ENCODE measurements around the gene KLF6. TPM values are rescaled to one million over a fixed set of nuclear protein-coding genes. Genes with fewer than 3 reads are reported as not detected.
A peak's percentile ranks its signal among the peaks of the same experiment; 100 is the strongest.

The KLF6 gene
- total and polyA plus RNA-seq, 9 of the 15 experiments (the other 6 are each of a cell fraction or from before 2014, with no cell fraction given), result 3.2 to 23.9 (median 8.0) TPM

DNA sequence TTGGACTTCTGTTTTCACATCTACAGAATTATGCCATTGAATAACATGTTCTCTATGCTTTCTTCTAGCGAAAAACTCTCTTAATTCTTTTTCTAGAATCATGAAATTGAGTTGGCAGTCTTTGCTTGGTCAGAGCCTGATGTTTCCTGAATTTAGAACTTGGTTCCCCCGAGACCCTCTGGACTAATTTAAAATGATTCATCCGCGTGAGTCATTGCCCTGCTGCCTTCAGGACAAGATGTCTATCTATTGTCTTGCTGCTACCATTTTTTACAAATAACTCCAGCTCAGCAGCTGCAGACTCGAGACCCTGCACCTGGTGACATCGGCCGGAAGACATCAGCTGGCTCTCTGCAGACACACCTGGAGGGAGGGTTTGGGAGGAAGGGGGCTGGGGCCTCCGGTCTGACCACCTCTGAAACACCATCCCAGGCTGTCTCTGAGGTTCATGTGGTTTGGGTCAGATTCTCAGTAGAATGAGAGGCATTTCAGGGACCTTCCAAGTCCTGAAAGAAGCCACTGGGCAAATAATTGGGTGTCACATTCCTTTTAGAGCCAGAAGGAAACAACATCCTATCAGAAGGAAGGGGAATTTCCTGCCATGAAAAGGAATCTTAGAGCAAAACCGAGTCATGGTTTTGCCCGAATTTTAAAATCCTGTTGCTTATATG lies 20.9 kb upstream of the KLF6 start (continued):
- TF ChIP-seq, protein P1, sequence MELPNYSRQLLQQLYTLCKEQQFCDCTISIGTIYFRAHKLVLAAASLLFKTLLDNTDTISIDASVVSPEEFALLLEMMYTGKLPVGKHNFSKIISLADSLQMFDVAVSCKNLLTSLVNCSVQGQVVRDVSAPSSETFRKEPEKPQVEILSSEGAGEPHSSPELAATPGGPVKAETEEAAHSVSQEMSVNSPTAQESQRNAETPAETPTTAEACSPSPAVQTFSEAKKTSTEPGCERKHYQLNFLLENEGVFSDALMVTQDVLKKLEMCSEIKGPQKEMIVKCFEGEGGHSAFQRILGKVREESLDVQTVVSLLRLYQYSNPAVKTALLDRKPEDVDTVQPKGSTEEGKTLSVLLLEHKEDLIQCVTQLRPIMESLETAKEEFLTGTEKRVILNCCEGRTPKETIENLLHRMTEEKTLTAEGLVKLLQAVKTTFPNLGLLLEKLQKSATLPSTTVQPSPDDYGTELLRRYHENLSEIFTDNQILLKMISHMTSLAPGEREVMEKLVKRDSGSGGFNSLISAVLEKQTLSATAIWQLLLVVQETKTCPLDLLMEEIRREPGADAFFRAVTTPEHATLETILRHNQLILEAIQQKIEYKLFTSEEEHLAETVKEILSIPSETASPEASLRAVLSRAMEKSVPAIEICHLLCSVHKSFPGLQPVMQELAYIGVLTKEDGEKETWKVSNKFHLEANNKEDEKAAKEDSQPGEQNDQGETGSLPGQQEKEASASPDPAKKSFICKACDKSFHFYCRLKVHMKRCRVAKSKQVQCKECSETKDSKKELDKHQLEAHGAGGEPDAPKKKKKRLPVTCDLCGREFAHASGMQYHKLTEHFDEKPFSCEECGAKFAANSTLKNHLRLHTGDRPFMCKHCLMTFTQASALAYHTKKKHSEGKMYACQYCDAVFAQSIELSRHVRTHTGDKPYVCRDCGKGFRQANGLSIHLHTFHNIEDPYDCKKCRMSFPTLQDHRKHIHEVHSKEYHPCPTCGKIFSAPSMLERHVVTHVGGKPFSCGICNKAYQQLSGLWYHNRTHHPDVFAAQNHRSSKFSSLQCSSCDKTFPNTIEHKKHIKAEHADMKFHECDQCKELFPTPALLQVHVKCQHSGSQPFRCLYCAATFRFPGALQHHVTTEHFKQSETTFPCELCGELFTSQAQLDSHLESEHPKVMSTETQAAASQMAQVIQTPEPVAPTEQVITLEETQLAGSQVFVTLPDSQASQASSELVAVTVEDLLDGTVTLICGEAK (IDR thresholded peaks at IDR 0.05), result no peak
- TF ChIP-seq, protein P1 (CRISPR knock-in tag; IDR thresholded peaks at IDR 0.05), result no peak
- 0 out of 2 replicates have a peak, but pooled peaks have one; percentile 4 for TF ChIP-seq PHF8 (IDR thresholded peaks at IDR 0.05; ENCODE audit: borderline replicate concordance, low read length)
- no peak for TF ChIP-seq ZNF316 (IDR thresholded peaks at IDR 0.05)
- TF ChIP-seq MTF1 (CRISPR knock-in tag; IDR thresholded peaks at IDR 0.05; ENCODE audit: borderline replicate concordance), result no peak
- no peak for TF ChIP-seq ZNF143 (CRISPR knock-in tag; IDR thresholded peaks at IDR 0.05)
- TF ChIP-seq, protein P2, sequence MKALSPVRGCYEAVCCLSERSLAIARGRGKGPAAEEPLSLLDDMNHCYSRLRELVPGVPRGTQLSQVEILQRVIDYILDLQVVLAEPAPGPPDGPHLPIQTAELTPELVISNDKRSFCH (CRISPR knock-in tag; IDR thresholded peaks at IDR 0.05), result no peak
- TF ChIP-seq, protein P2 (tag; IDR thresholded peaks at IDR 0.05), result no peak
- TF ChIP-seq PCBP2 (IDR thresholded peaks at IDR 0.05; ENCODE audit: low read depth, low read length, poor library complexity, severe bottlenecking), result no peak
- TF ChIP-seq, protein P3, sequence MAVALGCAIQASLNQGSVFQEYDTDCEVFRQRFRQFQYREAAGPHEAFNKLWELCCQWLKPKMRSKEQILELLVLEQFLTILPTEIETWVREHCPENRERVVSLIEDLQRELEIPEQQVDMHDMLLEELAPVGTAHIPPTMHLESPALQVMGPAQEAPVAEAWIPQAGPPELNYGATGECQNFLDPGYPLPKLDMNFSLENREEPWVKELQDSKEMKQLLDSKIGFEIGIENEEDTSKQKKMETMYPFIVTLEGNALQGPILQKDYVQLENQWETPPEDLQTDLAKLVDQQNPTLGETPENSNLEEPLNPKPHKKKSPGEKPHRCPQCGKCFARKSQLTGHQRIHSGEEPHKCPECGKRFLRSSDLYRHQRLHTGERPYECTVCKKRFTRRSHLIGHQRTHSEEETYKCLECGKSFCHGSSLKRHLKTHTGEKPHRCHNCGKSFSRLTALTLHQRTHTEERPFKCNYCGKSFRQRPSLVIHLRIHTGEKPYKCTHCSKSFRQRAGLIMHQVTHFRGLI (CRISPR knock-in tag; IDR thresholded peaks at IDR 0.05), result no peak
- no peak for TF ChIP-seq ZSCAN32 (CRISPR knock-in tag; IDR thresholded peaks at IDR 0.05)
- TF ChIP-seq RHOXF2B (CRISPR knock-in tag; conservative IDR thresholded peaks at IDR 0.05), result no peak
- TF ChIP-seq PTRF (tag; IDR thresholded peaks at IDR 0.05), result no peak
- TF ChIP-seq ZBED1 (IDR thresholded peaks at IDR 0.05), result no peak
- no peak for TF ChIP-seq FOXJ2 (tag; IDR thresholded peaks at IDR 0.05)
- no peak for TF ChIP-seq HOXB6 (CRISPR knock-in tag; IDR thresholded peaks at IDR 0.05; ENCODE audit: borderline replicate concordance)
- no peak for TF ChIP-seq ZNF444 (CRISPR knock-in tag; IDR thresholded peaks at IDR 0.05)
- TF ChIP-seq IRF2 (CRISPR knock-in tag; IDR thresholded peaks at IDR 0.05), result no peak
- no peak for TF ChIP-seq ZNF830 (CRISPR knock-in tag; IDR thresholded peaks at IDR 0.05)
- no peak for TF ChIP-seq BMI1 (IDR thresholded peaks at IDR 0.05; ENCODE audit: low read length)

Measured in K562 (cell line).